NCI-H1930 (cell line): ENCODE measurements around the gene NSL1.

Source experiments
- DNase-seq, 2 experiments: peaks; one replicate each; lab custom pipeline; 2025; lab: John Stamatoyannopoulos, UW

The NSL1 gene

DNA sequence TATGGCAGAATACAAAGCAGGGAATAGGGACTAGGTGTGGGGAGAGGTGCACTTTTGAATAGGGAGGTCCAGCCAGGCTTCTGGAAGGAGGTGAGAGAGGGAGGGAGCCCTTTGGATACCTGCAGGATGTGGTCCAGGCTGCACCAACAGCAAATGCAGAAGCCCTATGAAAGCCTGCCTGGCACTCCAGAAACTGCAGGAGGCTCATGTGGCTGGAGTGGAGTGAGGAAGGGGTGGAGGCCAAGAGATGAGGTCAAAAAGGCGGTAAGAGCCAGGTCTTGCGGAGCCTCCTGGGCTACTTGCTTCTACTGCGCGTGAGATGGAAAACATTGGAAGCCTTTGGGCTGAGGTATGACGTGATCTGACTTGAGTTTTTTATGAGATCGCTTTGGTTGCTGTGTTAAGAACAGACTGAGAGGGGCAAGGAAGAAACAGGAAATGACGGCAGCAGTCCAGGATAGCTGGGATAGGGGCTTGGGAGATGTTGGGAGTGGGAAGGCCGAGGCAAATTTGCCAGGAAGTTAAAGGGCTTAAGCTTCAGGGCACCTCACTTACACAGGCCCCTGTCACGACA, 87.5 kb downstream of the NSL1 start:
- DNase-seq = no peak

DNA sequence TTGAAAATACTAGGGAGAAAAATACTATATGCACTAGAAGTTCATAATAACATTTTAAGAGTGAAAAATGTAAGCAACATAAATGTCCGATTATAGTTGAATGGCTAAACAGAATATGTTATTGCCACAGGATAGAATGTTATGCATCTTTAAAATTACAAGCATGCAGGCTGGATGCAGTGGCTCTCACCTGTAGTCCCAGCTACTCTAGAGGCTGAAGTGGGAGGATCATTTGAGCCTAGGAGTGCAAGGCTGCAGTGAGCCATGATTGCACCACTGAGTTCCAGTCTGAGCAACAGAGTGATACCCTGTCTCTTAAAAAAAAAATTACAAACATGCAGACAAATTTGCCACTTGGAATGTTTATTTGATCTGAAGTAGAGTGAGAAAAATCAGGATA, 88.9 kb downstream of the NSL1 start:
- DNase-seq = no peak

DNA sequence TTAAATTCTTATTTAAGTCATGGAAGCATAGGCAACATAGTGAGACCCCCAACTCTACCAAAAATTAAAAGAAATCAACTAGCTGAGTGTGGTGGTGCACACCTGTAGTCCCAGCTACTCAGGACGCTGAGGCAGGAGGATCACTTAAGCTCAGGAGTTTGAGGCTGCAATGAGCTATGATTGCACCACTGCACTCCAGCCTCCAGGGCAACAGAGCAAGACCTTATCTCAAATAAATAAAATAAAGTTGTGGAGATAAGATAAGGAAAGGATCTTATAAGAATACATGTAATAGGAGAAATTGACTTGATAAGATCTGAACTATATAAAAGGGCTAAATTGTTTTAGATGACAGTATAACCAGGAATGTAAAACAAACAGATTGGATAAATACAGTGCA, 89.7 kb downstream of the NSL1 start:
- no peak for DNase-seq

DNA sequence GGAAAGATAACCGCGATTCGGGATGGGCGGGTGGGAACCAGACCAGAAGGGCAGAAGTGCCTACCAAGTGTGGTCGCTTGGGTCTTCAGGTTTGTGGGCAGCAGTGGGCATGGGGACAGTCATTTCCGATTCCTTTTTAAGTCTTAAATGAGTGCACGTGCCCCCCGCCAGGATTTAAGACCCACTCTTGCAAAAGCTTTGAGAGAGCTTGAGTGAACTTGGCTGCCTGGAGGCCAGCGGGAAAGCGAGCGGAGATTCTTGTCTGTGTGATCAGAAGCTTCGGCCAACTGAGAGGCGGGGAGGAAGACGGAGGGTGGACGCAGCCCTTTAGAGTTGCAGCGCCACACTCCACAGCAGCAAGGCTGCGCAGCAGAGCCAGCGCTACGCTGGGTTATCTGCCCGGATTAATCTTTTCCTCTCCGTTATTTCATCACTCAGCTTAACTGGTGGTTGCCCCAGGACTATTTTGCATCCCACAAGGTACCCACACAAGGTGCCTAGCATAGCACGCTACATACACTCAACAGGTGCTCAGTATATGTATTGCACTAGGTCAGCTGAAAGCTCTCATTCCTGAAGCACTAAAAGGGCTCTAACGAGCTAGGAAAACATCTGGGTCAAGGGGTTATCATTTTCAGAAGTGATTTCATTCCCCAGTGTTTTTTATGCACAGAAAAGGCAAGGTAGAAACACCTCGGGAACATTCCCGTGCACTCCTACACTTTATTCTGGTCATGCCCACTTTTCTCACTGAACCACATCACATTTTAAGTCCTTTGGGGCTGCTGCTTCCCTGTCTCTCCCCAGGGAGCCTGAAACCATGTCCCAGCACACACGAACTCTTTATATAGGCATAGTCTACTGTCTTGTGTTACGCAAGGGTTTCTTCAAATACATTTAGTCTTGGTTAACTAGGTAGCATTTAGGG, 90.4 kb downstream of the NSL1 start:
- DNase-seq = peak in 1 of 2 experiments; percentile 10

DNA sequence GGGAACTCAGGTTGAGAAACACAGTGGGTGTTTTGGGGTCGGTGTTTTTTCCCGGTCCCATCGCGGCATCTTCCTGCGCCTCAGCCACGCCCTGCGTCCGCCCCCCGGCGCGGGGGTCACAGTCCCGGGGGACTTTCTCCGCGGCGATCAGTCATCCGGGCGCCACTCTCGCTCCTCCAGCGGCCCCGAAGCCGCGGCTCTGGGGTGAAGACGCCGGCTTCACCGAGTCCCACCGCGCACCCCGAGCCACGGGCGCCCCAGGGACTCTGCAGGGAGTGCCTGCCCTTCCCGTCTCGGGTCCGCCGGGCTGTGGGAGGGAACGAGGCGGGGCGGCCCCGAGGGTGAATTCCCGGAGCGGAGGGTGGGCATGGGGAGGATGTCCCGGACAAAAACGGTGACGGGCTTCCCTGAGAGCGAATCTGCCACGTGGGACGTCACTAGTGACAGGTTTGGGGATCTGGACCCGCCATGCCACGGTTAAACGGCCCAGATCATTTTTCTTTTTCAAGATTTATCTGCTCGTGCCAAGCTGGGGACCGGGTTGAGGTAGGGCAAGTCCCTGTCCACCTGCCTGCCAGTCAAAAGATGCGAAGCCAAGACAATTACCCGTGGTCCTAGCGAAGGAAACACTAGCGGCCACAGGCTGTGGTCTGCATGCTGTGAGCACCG, 91.2 kb downstream of the NSL1 start:
- no peak for DNase-seq

DNA sequence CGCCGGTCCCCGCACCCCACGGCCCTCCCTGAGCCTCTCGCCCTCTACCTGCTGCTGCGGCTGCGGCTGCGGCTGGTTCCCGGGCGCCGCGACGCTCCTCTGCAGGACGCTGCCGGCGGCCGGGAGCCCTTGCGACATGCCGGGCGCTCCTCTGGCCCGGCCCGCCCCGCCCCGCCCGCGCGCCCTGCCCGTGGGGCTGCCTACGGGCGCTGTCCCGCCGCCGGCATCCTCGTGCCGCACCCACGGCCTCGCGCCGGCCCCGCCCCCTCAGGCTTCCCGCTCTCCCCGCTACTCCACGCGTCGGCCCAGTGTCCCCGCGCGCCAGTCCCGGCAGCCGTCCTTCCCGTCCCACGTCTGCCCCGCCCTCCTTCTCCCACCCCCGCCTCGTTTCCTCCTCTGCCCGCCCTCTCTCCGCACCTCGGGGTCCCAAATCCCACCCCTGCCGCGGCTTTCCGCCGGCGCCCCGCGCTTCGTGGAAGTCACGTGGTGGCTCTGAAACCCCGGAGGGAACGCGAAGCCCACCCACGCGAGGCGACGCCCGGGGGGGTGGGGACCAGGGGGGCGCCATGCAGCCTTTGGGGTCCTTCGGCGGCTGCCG, 91.9 kb downstream of the NSL1 start, which contains the start of gene BATF3:
Gene BATF3, minus strand, starts transcription at position 216 of the 598 bp plus-strand sequence. Its CDS starts 78 bp downstream, at position 138.
- no peak for DNase-seq

DNA sequence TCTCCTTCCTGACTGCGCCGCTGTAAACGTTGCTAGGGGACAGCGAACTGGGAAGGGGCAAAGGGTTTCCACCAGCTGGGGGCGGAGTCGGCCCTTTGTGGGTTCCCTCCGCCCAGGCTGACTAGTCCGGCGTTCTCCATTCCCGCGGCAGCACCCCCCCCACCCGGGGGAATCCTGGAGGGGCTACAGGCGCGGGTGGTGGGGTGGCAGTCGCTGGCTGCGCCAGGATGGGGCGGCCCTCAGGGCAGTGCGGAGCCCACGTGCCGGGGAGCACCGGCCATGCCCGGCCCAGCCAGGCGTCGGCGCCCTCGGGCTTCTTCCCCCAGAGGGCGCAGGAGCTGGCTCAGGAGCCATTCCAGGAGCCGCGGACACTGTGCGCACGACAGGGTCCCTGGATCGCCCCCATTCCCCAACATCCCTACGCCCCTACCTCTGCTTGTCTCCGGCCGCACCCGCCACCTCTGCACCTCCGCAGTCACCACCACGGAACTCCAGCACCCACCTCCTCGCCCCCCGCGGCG, 92.4 kb downstream of the NSL1 start:
- DNase-seq = peak; percentile 26 to 57

DNA sequence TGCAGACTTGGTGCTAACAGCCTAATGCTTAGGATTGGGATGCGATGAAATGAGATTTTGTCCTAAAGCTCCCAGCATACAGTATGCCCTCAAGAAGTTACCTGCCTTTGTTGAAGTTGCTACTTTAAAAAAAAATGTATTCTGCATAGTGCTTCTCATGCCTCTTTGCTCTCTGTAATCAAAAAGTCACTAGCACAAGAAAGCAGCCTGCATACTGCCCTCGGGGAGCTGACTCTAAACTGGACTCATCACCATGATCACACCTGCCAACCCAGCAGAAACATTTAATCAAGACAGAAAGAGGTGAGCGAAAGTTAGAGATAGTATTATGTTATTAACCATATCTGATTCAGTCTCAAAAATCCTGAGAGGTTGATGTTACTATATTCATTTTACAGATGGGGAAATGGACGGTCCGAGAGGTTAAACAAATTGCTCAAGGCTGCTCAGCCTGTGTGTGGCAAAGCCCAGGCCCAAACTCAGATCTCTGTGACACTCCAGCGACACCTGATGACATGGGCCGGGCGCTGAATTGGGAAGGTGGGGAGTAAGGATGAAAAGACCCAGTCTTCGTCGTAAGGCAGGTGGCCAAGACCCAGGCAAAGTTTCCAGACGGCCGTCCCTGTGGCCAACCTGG, 93.0 kb downstream of the NSL1 start:
- DNase-seq = no peak

DNA sequence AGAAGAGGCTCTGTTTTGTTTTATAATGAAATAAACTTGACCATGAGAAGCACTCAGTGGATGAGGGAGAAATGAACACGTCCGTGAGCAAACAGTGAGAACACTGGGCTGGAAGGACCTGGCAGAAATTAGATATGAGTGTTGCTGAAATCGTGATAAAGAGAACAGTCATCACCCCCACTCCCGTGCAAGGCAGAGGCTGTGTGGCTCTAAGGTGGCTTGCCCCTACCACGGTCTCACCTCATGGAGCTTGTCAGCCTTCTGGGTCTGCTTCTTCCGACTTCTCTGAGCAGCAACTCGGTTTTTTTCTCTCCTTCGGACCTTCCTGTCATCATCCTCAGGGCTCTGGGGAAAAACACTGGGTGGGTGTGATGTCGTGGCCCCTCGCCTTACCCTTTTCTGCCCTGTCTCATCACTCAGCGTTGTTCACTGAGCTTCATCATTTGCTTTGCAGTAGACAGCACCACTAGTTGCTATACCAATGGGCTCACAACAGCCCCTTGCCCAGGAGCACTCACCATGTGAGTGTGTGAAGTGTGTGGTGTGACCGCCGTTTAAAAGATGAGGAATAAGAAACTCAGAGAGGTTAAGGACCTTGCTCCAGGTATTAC, 94.8 kb downstream of the NSL1 start:
- no peak for DNase-seq

DNA sequence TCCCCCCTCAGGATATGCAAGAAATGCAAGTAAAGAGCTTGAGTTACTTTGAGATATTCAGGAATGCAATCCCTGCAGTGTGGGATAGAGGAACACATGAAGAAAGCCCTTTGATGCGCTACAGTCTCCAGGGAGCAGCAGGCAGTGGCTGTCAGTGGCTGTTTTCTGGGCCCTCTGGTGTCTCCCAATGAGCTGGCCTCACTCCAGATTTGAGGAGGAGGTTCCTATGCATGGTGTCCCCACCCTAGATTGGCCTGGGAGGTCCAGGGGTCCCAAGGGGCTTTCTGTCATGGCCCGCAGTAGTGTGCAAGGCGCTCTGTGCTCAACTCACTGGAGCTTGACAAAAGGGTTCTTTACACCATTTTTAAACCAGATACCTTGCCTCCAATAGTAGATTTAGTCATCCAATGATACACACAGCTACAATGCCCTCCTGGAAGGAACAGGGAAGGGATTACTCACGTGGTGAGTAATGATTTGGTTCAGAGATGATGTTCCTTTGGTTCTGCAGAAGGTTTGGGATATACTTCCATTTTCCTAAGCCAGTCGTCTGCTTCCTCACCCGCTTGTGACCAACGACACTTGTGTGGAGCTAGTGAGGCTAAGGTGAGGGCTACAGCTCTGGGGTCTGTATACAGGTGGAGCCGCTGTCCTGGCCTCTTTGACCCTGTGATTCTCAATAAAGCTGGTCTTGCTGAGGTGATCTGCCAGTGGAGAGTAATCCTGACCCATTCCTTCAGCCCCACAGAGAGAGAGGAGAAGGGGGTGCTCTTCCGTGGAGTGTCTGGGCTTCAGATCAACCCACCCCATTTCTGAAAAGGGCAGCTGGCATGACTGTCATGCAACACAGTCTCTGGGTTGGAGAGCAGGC, 98.6 kb downstream of the NSL1 start:
- no peak for DNase-seq

DNA sequence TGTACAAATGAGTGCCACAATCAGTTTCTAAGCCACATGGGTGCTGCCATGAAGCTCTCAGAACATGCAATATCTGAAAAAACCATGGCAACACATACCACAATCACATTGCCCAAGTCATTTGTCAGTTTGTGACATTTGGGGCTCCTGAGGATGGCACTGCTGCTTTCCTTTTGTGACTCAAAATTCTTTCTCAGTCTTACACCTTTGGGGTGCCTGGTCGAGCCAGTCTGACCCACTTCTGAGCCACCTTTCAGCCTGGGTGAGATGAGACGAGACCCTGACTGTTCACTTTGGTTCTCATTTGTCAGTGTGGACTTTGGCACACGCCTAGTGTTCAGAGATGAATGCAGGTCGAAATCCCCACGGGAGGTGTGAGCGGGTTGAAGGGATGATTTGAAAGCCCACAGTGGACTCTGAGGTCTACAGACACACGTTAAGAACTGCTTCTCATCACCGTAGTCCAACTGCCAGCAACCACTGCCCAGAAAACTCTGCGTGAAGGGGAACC, 100.0 kb downstream of the NSL1 start:
- DNase-seq = no peak

DNA sequence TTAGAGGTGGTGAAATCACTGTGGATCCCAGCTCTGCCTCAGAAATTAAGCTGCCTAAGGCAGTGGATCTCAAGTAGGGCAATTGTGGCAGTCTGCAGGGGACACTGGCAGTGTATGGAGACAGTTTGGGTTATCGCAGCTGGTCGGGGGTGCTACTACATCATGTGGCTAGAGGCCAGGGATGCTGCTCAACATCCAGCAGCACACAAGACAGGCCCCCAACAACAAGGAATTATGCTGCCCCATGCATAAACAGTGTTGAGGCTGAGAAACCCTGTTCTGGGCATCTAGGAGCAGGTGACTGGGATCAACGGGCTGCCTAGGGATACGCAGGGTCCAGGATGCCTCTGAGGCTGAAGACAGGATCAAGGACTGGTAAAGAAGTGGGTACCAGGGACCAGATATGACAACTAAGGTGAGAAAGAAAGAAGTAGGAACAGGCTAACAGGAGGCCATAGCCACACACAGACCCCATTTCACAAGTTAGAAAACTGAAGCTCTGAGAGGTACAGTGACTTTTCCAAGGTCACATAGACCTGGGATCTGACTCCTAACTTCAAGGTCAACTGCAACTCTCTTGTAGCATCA, 100.7 kb downstream of the NSL1 start:
- DNase-seq = no peak

DNA sequence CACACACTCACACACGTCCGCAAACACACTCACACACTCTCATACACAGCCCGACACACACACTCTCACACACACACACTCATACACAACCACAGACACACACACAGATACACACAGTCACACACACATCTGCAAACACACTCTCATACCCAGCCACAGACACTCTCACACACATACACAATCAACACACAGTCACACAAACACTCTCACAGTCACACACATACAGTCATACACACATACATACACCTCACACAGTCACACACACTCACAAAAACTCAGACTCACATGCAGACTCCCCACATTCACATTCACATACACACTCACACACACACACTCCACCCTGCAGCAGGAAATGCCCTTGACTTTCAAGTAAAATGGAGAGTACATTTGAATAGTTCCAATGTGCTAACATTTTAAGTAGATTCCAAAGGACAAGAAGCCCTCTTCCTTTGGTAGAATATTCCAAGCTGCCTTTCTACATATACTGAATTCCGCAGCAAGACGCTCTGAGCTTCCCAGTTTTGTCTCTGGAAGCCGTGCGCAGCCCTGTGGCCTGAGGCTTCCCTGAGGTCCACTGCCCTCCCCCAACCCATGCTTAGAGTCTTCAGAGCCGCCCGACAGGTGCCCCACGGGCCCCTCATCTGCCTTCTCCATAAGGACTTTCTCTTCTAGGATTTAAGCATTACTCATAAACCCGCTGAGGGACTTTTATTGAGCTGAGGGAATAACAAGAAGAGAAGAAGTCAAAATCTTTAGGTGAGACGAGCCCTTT, 101.6 kb downstream of the NSL1 start:
- DNase-seq = no peak

DNA sequence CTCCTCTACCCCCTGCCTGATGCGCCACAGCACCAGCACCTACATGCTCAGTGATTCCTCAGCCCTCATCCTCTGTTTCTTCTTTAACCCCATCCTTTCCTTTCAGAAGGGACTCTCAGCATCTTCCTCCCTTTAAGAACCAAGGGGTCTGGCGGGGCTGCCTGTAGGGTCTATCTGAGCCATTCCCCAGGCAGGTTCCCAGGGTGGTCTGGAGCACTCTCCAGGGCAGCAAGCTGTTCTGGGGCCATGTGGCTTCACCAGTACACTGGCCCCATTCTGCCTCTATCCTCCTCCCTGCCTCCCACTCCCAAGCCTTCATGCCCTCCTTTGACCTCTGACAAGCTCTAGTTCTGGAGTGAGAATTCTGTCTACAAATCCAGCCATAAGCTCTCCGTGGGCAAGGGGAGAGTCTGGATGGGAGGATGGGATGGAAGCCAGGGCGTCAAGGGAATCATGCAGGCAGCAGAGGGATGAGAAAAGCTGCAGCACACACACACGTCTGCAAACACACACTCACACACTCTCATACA, 102.3 kb downstream of the NSL1 start:
- DNase-seq = no peak

DNA sequence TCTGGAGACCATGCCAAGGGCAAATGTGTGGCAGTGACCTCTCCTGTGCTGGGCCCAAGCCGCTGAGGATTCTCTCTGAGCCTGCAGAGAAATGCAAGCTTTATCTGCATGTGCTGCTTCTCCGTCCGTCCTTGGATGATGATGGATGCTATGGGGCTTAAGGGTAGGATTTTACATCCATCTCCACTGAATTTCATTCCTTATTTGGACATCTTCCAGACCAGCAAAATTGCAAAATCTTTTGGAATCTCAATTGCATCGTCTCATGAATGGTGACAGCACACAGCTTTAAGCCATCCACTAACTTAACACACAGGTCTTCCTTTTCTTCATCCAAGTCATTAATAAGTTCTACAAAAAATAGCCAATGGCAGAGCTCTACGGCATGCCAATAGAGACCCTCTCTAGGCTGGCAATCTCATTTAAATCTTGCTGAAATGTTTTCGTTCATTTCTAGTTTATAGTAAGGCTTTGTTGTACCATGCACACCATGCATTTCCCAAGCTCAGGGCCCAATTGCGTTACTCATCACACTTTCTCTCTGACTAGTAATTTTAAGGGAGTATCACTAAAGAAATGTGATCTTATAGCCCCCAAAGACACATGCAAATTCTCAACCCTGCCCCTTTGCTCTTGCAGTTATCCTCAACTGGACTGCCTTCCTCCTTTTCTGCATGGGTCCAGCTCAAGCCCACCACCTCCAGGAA, 103.1 kb downstream of the NSL1 start:
- no peak for DNase-seq

DNA sequence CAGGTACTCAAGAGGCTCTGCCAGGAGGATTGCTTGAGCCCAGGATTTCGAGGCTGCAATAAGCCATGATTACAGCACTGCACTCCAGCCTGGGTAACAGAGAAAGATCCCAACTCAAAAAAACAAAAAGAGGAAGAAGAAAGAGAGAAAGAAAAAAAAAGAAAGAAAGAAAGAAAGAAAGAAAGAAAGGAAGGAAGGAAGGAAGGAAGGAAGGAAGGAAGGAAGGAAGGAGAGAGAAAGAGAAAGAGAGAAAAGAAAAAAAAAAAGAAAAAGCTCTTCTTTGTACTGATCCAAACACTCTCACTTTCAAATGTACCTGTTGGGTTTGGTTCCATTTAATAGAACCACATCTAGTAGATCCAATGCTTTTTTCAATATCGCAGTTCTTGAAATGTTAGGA, 103.8 kb downstream of the NSL1 start:
- no peak for DNase-seq

DNA sequence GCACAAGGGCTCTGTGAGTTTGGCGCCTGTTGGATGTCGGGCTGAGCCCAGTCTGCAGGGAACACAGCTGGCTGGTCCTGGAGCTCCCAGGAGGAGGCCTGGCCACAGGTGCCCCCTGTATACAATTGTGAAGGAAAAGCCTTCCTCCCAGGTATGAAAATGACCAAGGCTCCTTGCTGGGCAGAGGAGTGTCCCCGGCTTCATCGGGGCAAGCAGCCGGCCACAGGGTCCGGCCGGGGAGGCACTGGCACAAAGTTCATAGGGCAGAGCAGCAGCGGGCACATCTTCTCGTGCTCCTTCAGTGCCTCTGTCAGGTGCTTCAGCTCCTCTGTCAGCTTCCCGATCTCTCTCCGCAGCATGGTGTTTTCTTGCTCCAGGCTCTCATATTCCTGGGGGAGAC, 105.0 kb downstream of the NSL1 start:
- no peak for DNase-seq

DNA sequence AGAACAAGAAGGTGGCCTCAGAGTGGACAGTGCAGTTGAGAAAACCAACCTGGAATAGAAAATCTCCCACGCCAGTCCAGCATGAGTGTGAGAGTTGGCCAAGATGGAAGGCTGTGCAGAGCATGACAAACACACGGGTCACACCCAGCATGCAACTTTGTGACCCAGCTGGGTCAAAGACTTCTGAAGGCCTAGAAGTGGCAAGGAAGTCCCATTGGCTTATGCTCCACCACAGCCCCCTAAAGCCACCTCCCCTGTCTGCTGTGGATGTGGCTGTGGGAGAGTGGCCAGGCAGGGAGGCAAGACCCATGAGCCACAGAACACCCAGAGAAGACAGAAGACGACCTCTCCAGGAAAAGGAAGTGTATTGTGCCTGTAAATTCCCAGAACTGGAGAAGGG, 105.5 kb downstream of the NSL1 start:
- DNase-seq = no peak
